Epidermal melanocyte (primary cell): ENCODE results near the gene C6orf47.

Source experiments
- DNase-seq: peaks from one replicate; pipeline ENCODE4 v3.0.0; 2011; ENCODE audit warnings: low spot score; ENCODE audit not compliant: insufficient read length

The C6orf47 gene

DNA sequence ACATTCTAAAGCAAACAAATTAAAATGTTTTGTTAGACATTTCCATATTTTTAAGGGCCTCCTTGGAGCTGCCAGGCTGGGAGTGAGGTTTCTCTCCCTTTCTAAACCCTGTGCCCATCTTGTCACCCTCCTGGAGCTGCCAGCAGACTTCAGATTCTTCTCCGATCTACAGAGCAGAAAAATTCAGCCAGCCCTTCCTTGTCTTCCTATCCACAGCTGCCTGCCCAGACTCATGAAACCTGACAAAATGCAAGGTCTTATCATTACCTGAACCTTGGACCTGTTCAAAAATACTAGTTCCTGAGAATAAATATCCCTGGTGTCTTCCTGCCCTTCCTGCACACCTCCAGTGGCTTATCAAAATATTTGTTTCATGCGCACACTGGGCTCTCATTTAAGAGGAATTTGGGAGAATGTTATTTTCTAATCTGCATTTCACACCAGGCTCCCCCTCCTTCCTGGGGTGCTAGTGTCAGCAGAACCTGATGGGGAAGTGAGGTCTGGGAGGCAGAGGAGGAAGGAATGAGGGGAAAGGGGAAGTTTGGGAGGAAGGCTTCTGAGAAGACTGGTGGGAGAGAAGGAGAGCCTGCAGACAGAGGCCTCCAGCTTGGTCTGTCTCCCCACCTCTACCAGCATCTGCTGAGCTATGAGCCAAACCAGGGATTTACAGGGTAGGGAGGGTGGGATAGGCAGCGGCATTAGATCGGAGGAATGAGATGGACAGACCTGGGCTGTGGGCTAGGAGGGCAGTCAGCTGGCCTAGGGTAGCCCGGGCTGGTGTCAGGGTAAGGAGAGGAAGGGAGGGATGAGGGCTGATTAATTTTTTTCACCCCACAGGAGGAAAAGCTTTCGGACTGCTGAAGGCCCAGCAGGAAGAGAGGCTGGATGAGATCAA is 45.6 kb downstream of the C6orf47 start, which contains the start of gene AIF1:
AIF1 (plus strand) TSS at position 551 of the 895 bp plus-strand sequence; CDS start at position 647, 96 bp downstream.
- no peak for DNase-seq

DNA sequence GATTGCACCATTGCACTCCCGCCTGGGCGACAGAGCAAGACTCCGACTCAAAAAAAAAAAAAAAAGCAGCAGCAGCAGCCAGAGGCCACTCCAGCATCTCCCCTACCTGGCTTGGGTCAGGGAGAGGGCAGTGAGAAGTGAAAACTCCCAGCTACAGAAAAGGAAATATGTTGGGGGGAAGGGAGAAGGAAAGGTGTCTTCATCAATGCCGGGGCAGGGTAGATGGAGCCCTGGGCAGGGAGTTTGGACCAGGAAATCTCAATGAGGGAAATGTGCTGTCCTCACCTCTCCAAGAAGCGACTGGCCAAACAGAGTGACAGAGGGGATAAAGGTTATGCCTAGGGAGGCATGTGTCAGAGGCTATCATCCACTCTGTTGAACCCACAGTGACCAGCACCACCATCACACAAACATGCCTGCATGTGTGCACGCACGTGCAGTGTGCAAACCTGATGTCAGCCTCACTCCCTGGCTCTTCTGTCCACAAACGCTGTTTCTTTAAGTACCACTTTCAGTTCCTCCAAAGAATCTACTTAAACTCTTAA is 46.4 kb downstream of the C6orf47 start:
- DNase-seq = no peak

- DNase-seq = no peak
Observed at GRCh38 chr6:31610968-31611367, 49.6 kb downstream of the C6orf47 start.

DNA sequence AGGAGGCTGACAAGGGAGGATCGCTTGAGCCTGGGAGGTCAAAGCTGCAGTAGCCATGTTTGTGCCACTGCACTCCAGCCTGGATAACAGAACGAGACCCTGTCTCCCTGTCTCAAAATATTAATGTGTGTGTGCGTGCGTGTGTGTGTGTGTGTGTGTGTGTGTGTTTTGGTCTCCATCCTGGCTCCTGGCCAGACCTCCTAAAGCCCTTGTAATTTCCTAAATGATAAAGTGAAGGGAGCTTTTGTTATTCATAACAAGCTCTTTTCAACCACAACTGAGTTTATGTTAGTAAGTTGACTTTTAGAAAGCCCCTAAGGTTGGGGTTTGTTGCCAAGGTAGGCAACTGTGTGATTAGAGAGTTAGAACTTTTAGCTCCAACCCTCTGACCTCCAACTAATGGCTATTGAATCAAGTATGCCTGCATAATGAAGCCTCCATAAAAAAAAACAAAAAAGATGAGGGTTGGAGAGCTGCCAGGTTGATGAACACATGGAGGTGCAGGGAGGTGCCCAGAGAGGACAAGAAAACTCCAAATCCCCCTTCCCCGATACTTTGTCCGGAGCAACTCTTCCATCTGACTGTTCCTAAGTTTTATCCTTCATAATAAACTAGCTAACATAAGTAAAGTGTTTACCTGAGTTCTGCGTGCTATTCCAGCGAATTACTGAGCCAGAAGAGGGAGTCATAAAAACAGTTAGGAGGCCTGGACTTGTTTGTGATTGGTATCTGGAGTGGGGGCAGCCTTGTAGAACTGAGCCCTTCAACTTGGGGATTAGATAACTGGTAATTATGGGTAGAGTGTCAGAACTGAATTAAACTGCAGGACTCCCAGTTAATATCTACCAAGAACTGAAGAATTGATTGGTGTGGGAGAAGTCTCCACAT is 50.8 kb downstream of the C6orf47 start:
- DNase-seq = no peak
